H9 (cell line): ENCODE results near the gene TMEM131. TPM values are rescaled to one million over a fixed set of nuclear protein-coding genes. Genes with fewer than 3 reads are reported as not detected.
A peak's percentile ranks its signal among the peaks of the same experiment; 100 is the strongest.

ENCODE experiments used
- DNase-seq: peaks from one replicate; pipeline ENCODE4 v3.0.0-alpha.2; 2017
- H2AFZ ChIP-seq: one replicate; pipeline ENCODE4 v1.6.1; 2013; ENCODE audit warnings: mild to moderate bottlenecking, low read length, control low read depth, moderate library complexity
- H2AK5ac ChIP-seq: 2 replicates; pipeline ENCODE4 v1.6.1; 2013; ENCODE audit warnings: low read length, control low read depth, mixed read lengths; ENCODE audit not compliant: insufficient read length
- H2BK120ac ChIP-seq: one replicate; pipeline ENCODE4 v1.6.1; 2013; ENCODE audit warnings: low read depth, mild to moderate bottlenecking, low read length, control low read depth, inconsistent platforms; ENCODE audit not compliant: poor library complexity, severe bottlenecking
- H2BK12ac ChIP-seq: 2 replicates; pipeline ENCODE4 v1.6.1; 2013; ENCODE audit warnings: low read length, control low read depth, mixed read lengths, low read depth; ENCODE audit not compliant: insufficient read length
- H2BK15ac ChIP-seq: 2 replicates; pipeline ENCODE4 v1.6.1; 2013; ENCODE audit warnings: low read depth, low read length, control low read depth
- H2BK20ac ChIP-seq: one replicate; pipeline ENCODE4 v1.6.1; 2013; ENCODE audit warnings: low read depth, mild to moderate bottlenecking, low read length, control low read depth, inconsistent platforms; ENCODE audit not compliant: poor library complexity, severe bottlenecking
- H2BK5ac ChIP-seq: 2 replicates; pipeline ENCODE4 v1.6.1; 2013; ENCODE audit warnings: low read length, control low read depth, mixed read lengths; ENCODE audit not compliant: insufficient read length
- H3K14ac ChIP-seq: 2 replicates; pipeline ENCODE4 v1.6.1; 2013; ENCODE audit warnings: low read length, control low read depth; ENCODE audit not compliant: insufficient read depth
- H3K18ac ChIP-seq: 2 replicates; pipeline ENCODE4 v1.6.1; 2013; ENCODE audit warnings: low read depth, mild to moderate bottlenecking, mixed read lengths, low read length, control low read depth; ENCODE audit not compliant: insufficient read length
- H3K23ac ChIP-seq: 2 replicates; pipeline ENCODE4 v1.6.1; 2013; ENCODE audit warnings: low read length, control low read depth, mixed read lengths, low read depth; ENCODE audit not compliant: insufficient read length
- H3K23me2 ChIP-seq: 2 replicates; pipeline ENCODE4 v1.6.1; 2013; ENCODE audit warnings: low read depth, mild to moderate bottlenecking, mixed read lengths, low read length, control low read depth; ENCODE audit not compliant: insufficient read length, poor library complexity, severe bottlenecking
- H3K27ac ChIP-seq: 2 replicates; pipeline ENCODE4 v1.5.1; 2013; ENCODE audit warnings: low read length, control low read depth, mixed read lengths, low read depth; ENCODE audit not compliant: insufficient read length
- H3K27me3 ChIP-seq: 2 replicates; pipeline ENCODE4 v1.6.1; 2013; ENCODE audit warnings: low read length, control low read depth, inconsistent platforms; ENCODE audit not compliant: insufficient read depth
- H3K4ac ChIP-seq: 2 replicates; pipeline ENCODE4 v1.6.1; 2013; ENCODE audit warnings: low read depth, mild to moderate bottlenecking, control low read depth, inconsistent platforms, low read length, moderate library complexity
- H3K4me1 ChIP-seq: 2 replicates; pipeline ENCODE4 v1.6.1; 2013; ENCODE audit warnings: low read length, control low read depth, inconsistent platforms; ENCODE audit not compliant: insufficient read depth
- H3K4me2 ChIP-seq: 2 replicates; pipeline ENCODE4 v1.6.1; 2013; ENCODE audit warnings: low read length, control low read depth, mixed read lengths; ENCODE audit not compliant: insufficient read length, insufficient read depth
- H3K56ac ChIP-seq: 2 replicates; pipeline ENCODE4 v1.6.1; 2013; ENCODE audit warnings: low read depth, mild to moderate bottlenecking, mixed read lengths, low read length, control low read depth; ENCODE audit not compliant: insufficient read length
- H3K79me1 ChIP-seq: 2 replicates; pipeline ENCODE4 v1.6.1; 2013; ENCODE audit warnings: low read depth, mild to moderate bottlenecking, moderate library complexity, low read length, control low read depth, inconsistent platforms; ENCODE audit not compliant: insufficient read depth, poor library complexity, severe bottlenecking
- H3K79me2 ChIP-seq: 2 replicates; pipeline ENCODE4 v1.6.1; 2013; ENCODE audit warnings: low read length, control low read depth, inconsistent platforms; ENCODE audit not compliant: insufficient read depth
- H3K9ac ChIP-seq: 2 replicates; pipeline ENCODE4 v1.6.1; 2013; ENCODE audit warnings: low read length, control low read depth, mixed read lengths; ENCODE audit not compliant: insufficient read length; ENCODE audit errors: extremely low read depth
- H3K9me3 ChIP-seq: one replicate; pipeline ENCODE4 v1.6.1; 2013; ENCODE audit warnings: low read depth, low read length, inconsistent platforms; ENCODE audit not compliant: control insufficient read depth
- H3T11ph ChIP-seq: one replicate; pipeline ENCODE4 v1.6.1; 2013; ENCODE audit warnings: mild to moderate bottlenecking, low read length, control low read depth, inconsistent platforms
- H4K20me1 ChIP-seq: one replicate; pipeline ENCODE4 v1.6.1; 2013; ENCODE audit not compliant: control insufficient read depth, insufficient read length, insufficient read depth
- H4K5ac ChIP-seq: 2 replicates; pipeline ENCODE4 v1.6.1; 2013; ENCODE audit warnings: low read depth, mild to moderate bottlenecking, mixed read lengths, low read length, control low read depth; ENCODE audit not compliant: insufficient read length
- H4K8ac ChIP-seq: replicated peaks from 2 replicates; pipeline ENCODE4 v1.6.1; 2013; ENCODE audit warnings: low read length, control low read depth, mixed read lengths, low read depth; ENCODE audit not compliant: insufficient read length
- H4K91ac ChIP-seq: 2 replicates; pipeline ENCODE4 v1.6.1; 2013; ENCODE audit warnings: low read depth, mild to moderate bottlenecking, moderate library complexity, mixed read lengths, low read length, control low read depth; ENCODE audit not compliant: insufficient read length
- H3K27ac Mint-ChIP-seq, 3 experiments: 2 replicates in 2 of 3; 3 replicates in 1 of 3; pipeline ENCODE4 v1.8.0; 2020 to 2021; ENCODE audit warnings: mixed read lengths in 3 of 3, mild to moderate bottlenecking in 1 of 3, moderate library complexity in 1 of 3
- H3K27me3 Mint-ChIP-seq: 2 replicates; pipeline ENCODE4 v1.8.0; 2021; ENCODE audit warnings: low read depth, mild to moderate bottlenecking, moderate library complexity, mixed read lengths
- H3K36me3 Mint-ChIP-seq, 3 experiments: 2 replicates in 2 of 3; 3 replicates in 1 of 3; pipeline ENCODE4 v1.8.0; 2020 to 2021; ENCODE audit warnings: low read depth in 3 of 3, mixed read lengths in 3 of 3; ENCODE audit not compliant: insufficient read depth in 1 of 3
- H3K4me1 Mint-ChIP-seq, 2 experiments: 2 replicates each; pipeline ENCODE4 v1.8.0; 2020; ENCODE audit warnings: mixed read lengths in 2 of 2
- H3K4me3 Mint-ChIP-seq, 2 experiments: 2 replicates in 1 of 2; 3 replicates in 1 of 2; pipeline ENCODE4 v1.8.0; 2020 to 2021; ENCODE audit warnings: mild to moderate bottlenecking in 2 of 2, mixed read lengths in 2 of 2, moderate library complexity in 1 of 2
- H3K9me3 Mint-ChIP-seq, 2 experiments: 2 replicates in 1 of 2; 3 replicates in 1 of 2; pipeline ENCODE4 v1.8.0; 2020; ENCODE audit warnings: mild to moderate bottlenecking in 2 of 2, mixed read lengths in 2 of 2, moderate library complexity in 1 of 2
- CTCF ChIP-seq: fragments of 200-600 bp; sonication (generic); conservative IDR thresholded peaks from 3 replicates; pipeline ENCODE4 v1.8.0; 2021; ENCODE audit warnings: antibody characterized with exemption, mild to moderate bottlenecking
- WGBS: extraction: QIAGEN DNeasy Blood & Tissue Kit; methylation state at CpG from one replicate; pipeline ENCODE4 v1.1.7; 2013; ENCODE audit warnings: missing lambda C conversion rate, low lambda C conversion rate, mixed read lengths; ENCODE audit not compliant: insufficient read length; ENCODE audit errors: extremely low coverage; 5-methylcytosine and 5-hydroxymethylcytosine counted together
- total RNA-seq: library from RNA; stranded (reverse); gene quantifications from 2 replicates; pipeline ENCODE4 v1.2.1, GENCODE V29; 2021

Gene TMEM131
- total RNA-seq, 1 experiment from 2014 or later = 20.9 TPM

- no peaks in the 10 kb centered on the region; a peak in 1 of 5 replicates for H3K9me3 Mint-ChIP-seq
- WGBS = no CpG with 5 or more reads among the region's 9 CpGs
- TF ChIP-seq CTCF = no peak
Measured at GRCh38 chr2:97759727-97760407, 235.9 kb downstream of the TMEM131 start.

More at GRCh38 chr2:97759727-97760407, 235.9 kb downstream of the TMEM131 start:
- H4K5ac ChIP-seq = no peak overlapping the region
- no peak overlapping the region for H3K4ac ChIP-seq
- Mint-ChIP-seq H3K27ac (no peak overlapping the region), H3K4me1 (peaks cover 8 to 17% of the 10 kb centered on the region in 2 experiments; a peak in 3 of 4 replicates), H3K36me3 (peaks cover 10 to 61% (median 55%) of the 10 kb centered on the region in 3 experiments), H3K4me3 (no peak overlapping the region), H3K27me3 (no peaks in the 10 kb centered on the region)
- DNase-seq = peak; percentile 11
- no peak overlapping the region for H3T11ph ChIP-seq
- H3K23ac ChIP-seq = no peak overlapping the region
- no peak overlapping the region for H4K91ac ChIP-seq
- H2AK5ac ChIP-seq = no peak overlapping the region
- H2BK20ac ChIP-seq = no peak overlapping the region
- no peak overlapping the region for H3K9ac ChIP-seq
- H3K14ac ChIP-seq = no peak overlapping the region
- no peak overlapping the region for H2BK15ac ChIP-seq
- H2BK12ac ChIP-seq = no peak overlapping the region
- no peaks in the 10 kb centered on the region for H3K9me3 ChIP-seq
- no peak overlapping the region for H3K18ac ChIP-seq
- H3K27ac ChIP-seq = no peak overlapping the region
- H3K23me2 ChIP-seq = no peaks in the 10 kb centered on the region
- H3K27me3 ChIP-seq = no peaks in the 10 kb centered on the region
- no peak overlapping the region for H4K8ac ChIP-seq
- no peak overlapping the region for H3K4me2 ChIP-seq
- H2AFZ ChIP-seq = no peak overlapping the region
- H3K56ac ChIP-seq = no peak overlapping the region
- no peaks in the 10 kb centered on the region for H3K4me1 ChIP-seq
- H2BK5ac ChIP-seq = no peak overlapping the region
- H2BK120ac ChIP-seq = no peak overlapping the region
- no peaks in the 10 kb centered on the region for H4K20me1 ChIP-seq
- H3K79me2 ChIP-seq = no peaks in the 10 kb centered on the region
- H3K79me1 ChIP-seq = no peaks in the 10 kb centered on the region
